ENCODE results near the gene PIP5K1A.

The PIP5K1A gene

DNA sequence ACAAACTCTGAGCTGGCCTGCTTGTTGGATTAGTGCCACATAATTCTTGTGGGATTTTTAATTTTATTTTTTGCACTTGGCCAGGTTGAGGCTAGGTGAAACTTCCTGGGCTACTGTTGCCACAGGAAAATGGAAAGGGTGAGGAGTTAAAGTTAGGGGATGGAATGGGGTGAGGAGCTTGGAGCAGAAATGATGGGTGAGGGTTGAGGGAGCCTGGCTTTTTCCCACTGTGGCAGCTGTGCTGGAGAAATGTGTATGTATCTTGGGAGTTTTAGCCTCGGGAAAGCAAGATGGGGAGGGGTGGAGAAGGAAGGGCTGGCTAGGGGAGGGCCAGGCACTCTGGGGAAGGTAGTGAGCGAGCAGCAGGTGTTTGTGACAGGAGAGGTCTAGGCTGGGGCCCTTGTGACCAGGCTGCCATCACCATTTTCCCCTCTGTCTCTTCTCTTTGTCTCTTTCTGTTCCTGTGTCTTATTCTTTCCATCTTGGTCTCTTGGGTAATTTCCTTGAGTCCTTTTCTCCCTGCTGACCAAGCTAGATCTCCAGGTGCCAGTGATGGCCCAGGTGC lies 85.7 kb downstream of the PIP5K1A start:
- H3K4me3 ChIP-seq (ENCODE audit: low read length), result no peak overlapping the region
- H3K4me1 ChIP-seq (ENCODE audit: control insufficient read depth, insufficient read depth, low read length), result peaks cover 10% of the 10 kb centered on the region
- DNase-seq (ENCODE audit: low read depth), result no peak
- H3K9me3 ChIP-seq (ENCODE audit: control insufficient read depth, low read length), result no peaks in the 10 kb centered on the region
- peak overlapping the region; percentile 93 for H3K9ac ChIP-seq (ENCODE audit: low read length)
- H3K27me3 ChIP-seq (replicated peaks; ENCODE audit: control insufficient read depth, insufficient read depth, low read length), result no peaks in the 10 kb centered on the region
- H3K36me3 ChIP-seq (ENCODE audit: control insufficient read depth, insufficient read depth, low read length, severe bottlenecking), result peaks cover 35% of the 10 kb centered on the region

DNA sequence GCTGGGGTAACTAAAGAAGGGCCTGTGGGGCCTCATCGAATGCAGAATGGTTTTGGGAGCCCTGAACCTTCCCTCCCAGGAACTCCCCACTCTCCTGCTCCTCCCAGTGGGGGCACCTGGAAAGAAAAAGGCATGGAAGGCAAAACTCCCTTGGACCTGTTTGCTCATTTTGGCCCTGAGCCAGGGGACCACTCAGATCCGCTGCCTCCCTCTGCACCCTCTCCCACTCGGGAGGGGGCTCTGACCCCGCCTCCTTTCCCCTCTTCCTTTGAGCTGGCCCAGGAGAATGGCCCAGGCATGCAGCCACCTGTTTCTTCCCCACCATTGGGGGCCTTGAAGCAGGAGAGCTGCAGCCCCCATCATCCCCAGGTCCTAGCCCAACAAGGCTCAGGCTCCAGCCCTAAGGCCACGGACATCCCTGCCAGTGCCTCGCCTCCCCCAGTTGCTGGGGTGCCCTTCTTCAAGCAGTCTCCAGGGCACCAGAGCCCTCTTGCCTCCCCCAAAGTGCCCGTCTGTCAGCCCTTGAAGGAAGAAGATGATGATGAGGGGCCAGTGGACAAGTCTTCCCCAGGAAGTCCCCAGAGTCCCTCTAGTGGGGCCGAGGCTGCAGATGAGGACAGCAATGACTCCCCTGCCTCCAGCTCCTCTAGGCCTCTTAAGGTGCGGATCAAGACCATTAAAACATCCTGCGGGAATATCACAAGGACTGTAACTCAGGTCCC lies 88.4 kb downstream of the PIP5K1A start:
- Histone ChIP-seq H3K9ac (ENCODE audit: low read length) (no peak overlapping the region), H3K27me3 (replicated peaks; ENCODE audit: control insufficient read depth, insufficient read depth, low read length) (no peaks in the 10 kb centered on the region), H3K4me1 (ENCODE audit: control insufficient read depth, insufficient read depth, low read length) (peaks cover 6% of the 10 kb centered on the region), H3K36me3 (ENCODE audit: control insufficient read depth, insufficient read depth, low read length, severe bottlenecking) (peaks cover 58% of the 10 kb centered on the region), H3K4me3 (ENCODE audit: low read length) (no peak overlapping the region), H3K9me3 (ENCODE audit: control insufficient read depth, low read length) (no peaks in the 10 kb centered on the region)
- no peak for DNase-seq (ENCODE audit: low read depth)

DNA sequence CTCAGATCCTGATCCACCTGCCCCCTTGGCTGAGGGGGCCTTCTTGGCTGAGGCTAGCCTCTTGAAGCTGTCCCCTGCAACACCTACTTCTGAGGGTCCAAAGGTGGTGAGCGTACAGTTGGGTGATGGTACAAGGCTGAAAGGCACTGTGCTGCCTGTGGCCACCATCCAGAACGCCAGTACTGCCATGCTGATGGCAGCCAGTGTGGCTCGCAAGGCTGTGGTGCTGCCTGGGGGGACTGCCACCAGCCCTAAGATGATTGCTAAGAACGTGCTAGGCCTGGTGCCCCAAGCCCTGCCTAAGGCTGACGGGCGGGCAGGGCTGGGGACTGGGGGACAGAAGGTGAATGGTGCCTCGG lies 89.0 kb downstream of the PIP5K1A start:
- no peak for DNase-seq (ENCODE audit: low read depth)

DNA sequence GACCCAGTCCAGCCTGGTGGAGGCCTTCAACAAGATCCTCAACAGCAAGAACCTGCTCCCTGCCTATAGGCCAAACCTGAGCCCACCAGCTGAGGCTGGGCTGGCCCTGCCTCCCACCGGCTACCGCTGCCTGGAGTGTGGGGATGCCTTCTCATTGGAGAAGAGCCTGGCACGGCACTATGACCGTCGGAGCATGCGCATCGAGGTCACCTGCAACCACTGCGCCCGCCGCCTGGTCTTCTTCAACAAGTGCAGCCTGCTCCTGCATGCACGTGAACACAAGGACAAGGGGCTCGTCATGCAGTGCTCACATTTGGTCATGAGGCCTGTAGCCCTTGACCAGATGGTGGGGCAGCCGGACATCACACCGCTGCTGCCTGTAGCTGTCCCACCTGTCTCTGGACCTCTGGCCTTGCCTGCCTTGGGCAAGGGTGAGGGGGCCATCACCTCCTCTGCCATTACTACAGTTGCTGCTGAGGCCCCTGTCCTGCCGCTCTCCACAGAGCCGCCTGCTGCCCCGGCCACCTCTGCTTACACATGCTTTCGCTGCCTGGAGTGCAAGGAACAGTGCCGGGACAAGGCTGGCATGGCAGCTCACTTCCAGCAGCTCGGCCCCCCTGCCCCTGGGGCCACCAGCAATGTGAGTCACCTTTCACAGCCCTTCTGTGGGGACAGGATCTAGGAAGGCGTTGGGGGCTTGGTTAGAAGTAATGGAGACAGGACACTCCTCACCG lies 89.6 kb downstream of the PIP5K1A start:
- H3K36me3 ChIP-seq (ENCODE audit: control insufficient read depth, insufficient read depth, low read length, severe bottlenecking), result peaks cover 70% of the 10 kb centered on the region
- no peak for DNase-seq (ENCODE audit: low read depth)
- no peak overlapping the region for H3K9ac ChIP-seq (ENCODE audit: low read length)
- H3K27me3 ChIP-seq (replicated peaks; ENCODE audit: control insufficient read depth, insufficient read depth, low read length), result no peaks in the 10 kb centered on the region
- no peak overlapping the region for H3K4me3 ChIP-seq (ENCODE audit: low read length)
- H3K4me1 ChIP-seq (ENCODE audit: control insufficient read depth, insufficient read depth, low read length), result peaks cover 6% of the 10 kb centered on the region
- no peaks in the 10 kb centered on the region for H3K9me3 ChIP-seq (ENCODE audit: control insufficient read depth, low read length)

More for the DNA sequence above, 89.0 kb downstream of the PIP5K1A start:
- H3K9me3 ChIP-seq (ENCODE audit: control insufficient read depth, low read length), result no peaks in the 10 kb centered on the region
- H3K4me3 ChIP-seq (ENCODE audit: low read length), result no peak overlapping the region
- H3K9ac ChIP-seq (ENCODE audit: low read length), result no peak overlapping the region
- peaks cover 64% of the 10 kb centered on the region for H3K36me3 ChIP-seq (ENCODE audit: control insufficient read depth, insufficient read depth, low read length, severe bottlenecking)
- H3K4me1 ChIP-seq (ENCODE audit: control insufficient read depth, insufficient read depth, low read length), result peaks cover 6% of the 10 kb centered on the region
- H3K27me3 ChIP-seq (replicated peaks; ENCODE audit: control insufficient read depth, insufficient read depth, low read length), result no peaks in the 10 kb centered on the region

DNA sequence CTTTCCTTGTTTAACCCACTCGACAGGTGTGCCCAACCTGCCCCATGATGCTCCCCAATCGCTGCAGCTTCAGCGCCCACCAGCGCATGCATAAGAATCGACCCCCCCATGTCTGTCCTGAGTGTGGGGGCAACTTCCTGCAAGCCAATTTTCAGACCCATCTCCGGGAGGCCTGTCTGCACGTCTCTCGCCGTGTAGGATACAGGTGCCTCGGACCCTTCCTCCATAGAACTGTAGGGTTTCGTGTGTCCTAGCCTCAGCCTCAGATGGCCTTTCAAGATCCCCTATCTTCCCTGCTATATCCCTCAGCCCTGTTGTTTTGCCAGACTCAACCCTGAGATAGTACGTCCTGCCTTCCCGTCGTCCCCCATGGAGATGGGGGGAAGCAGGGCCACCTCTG lies 90.2 kb downstream of the PIP5K1A start:
- Histone ChIP-seq H3K4me1 (ENCODE audit: control insufficient read depth, insufficient read depth, low read length) (peaks cover 5% of the 10 kb centered on the region), H3K36me3 (ENCODE audit: control insufficient read depth, insufficient read depth, low read length, severe bottlenecking) (peaks cover 75% of the 10 kb centered on the region), H3K9me3 (ENCODE audit: control insufficient read depth, low read length) (no peaks in the 10 kb centered on the region), H3K27me3 (replicated peaks; ENCODE audit: control insufficient read depth, insufficient read depth, low read length) (no peaks in the 10 kb centered on the region), H3K4me3 (ENCODE audit: low read length) (no peak overlapping the region), H3K9ac (ENCODE audit: low read length) (no peak overlapping the region)
- DNase-seq (ENCODE audit: low read depth), result no peak

DNA sequence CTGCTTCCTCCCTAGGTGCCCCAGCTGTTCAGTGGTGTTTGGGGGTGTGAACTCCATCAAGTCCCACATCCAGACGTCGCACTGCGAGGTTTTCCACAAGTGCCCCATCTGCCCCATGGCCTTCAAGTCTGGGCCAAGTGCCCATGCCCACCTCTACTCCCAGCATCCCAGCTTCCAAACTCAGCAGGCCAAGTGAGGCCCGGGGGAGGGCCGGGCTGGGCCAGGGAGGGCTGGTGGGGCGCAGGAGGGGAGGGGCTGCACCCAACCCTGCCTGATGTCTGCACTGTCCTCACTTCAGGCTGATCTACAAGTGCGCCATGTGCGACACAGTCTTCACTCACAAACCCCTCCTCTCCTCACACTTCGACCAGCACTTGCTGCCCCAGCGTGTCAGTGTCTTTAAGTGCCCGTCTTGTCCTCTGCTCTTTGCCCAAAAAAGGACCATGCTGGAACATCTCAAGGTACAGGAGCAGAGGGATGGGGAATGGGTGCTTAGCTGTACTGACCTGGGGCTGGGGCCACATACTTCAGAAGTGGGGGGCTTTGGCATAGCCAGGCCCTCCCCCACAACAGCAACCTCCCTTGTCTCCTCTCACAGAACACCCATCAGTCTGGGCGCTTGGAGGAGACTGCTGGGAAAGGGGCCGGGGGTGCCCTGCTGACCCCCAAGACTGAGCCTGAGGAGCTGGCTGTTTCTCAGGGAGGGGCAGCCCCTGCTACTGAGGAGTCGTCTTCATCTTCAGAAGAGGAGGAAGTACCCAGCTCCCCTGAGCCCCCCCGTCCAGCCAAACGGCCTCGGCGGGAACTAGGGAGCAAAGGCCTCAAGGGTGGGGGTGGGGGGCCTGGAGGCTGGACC lies 91.0 kb downstream of the PIP5K1A start:
- no peak for DNase-seq (ENCODE audit: low read depth)

DNA sequence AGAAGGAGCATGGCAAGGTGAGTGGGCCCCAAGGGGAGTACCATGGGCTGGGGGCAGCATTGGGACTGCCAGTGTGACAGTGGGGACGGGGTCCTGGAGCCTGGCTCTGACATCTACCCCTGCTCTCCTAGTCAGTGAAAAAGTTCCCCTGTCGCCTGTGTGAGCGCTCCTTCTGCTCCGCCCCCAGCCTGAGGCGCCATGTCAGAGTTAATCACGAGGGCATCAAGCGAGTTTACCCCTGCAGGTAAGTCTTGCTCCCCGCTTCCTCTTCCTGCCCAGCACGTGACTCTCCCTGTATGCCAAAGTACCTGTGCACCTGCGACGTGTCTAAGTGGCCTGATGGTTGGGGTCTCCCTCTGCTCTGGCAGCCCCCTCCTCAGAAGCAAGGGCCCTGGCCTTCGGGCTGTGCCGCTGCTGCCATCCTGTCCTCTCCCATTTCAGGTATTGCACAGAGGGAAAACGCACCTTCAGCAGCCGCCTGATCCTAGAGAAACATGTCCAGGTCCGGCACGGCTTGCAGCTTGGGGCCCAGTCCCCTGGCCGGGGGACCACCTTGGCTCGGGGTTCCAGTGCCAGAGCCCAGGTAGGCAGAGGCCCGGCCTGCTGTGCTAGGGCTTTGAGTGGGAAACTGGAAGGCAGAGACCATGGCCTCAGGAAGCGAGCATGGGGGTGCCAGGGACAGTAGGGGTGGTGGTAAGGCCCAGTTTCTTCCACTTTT lies 91.8 kb downstream of the PIP5K1A start:
- H3K4me3 ChIP-seq (ENCODE audit: low read length), result no peak overlapping the region
- H3K27me3 ChIP-seq (replicated peaks; ENCODE audit: control insufficient read depth, insufficient read depth, low read length), result no peaks in the 10 kb centered on the region
- H3K9ac ChIP-seq (ENCODE audit: low read length), result no peak overlapping the region
- H3K9me3 ChIP-seq (ENCODE audit: control insufficient read depth, low read length), result no peaks in the 10 kb centered on the region
- no peak for DNase-seq (ENCODE audit: low read depth)
- no peaks in the 10 kb centered on the region for H3K4me1 ChIP-seq (ENCODE audit: control insufficient read depth, insufficient read depth, low read length)
- peaks cover 92% of the 10 kb centered on the region for H3K36me3 ChIP-seq (ENCODE audit: control insufficient read depth, insufficient read depth, low read length, severe bottlenecking)

More for the DNA sequence above, 91.0 kb downstream of the PIP5K1A start:
- H3K9me3 ChIP-seq (ENCODE audit: control insufficient read depth, low read length), result no peaks in the 10 kb centered on the region
- H3K27me3 ChIP-seq (replicated peaks; ENCODE audit: control insufficient read depth, insufficient read depth, low read length), result no peaks in the 10 kb centered on the region
- peaks cover 83% of the 10 kb centered on the region for H3K36me3 ChIP-seq (ENCODE audit: control insufficient read depth, insufficient read depth, low read length, severe bottlenecking)
- no peak overlapping the region for H3K4me3 ChIP-seq (ENCODE audit: low read length)
- H3K9ac ChIP-seq (ENCODE audit: low read length), result no peak overlapping the region
- no peaks in the 10 kb centered on the region for H3K4me1 ChIP-seq (ENCODE audit: control insufficient read depth, insufficient read depth, low read length)

DNA sequence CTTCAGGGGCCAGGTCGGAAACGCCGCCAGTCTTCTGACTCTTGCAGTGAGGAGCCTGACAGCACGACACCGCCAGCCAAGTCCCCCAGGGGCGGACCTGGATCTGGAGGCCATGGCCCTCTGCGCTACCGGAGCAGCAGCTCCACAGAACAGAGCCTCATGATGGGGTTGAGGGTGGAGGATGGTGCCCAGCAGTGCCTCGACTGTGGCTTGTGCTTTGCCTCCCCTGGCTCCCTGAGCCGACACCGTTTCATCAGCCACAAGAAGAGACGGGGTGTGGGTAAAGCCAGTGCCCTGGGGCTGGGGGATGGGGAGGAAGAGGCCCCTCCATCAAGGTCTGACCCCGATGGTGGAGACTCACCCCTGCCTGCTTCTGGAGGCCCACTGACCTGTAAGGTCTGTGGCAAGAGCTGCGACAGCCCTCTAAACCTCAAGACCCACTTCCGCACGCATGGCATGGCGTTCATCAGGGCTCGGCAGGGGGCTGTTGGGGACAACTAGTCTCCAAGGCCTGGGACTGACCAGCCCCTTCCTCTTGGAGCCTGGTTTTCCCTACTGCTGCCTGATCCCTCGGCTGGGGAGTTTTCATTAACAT lies 92.5 kb downstream of the PIP5K1A start:
- H3K9me3 ChIP-seq (ENCODE audit: control insufficient read depth, low read length), result no peaks in the 10 kb centered on the region
- no peaks in the 10 kb centered on the region for H3K4me1 ChIP-seq (ENCODE audit: control insufficient read depth, insufficient read depth, low read length)
- DNase-seq (ENCODE audit: low read depth), result no peak
- H3K27me3 ChIP-seq (replicated peaks; ENCODE audit: control insufficient read depth, insufficient read depth, low read length), result no peaks in the 10 kb centered on the region
- H3K36me3 ChIP-seq (ENCODE audit: control insufficient read depth, insufficient read depth, low read length, severe bottlenecking), result peaks cover 95% of the 10 kb centered on the region
- H3K4me3 ChIP-seq (ENCODE audit: low read length), result no peak overlapping the region
- no peak overlapping the region for H3K9ac ChIP-seq (ENCODE audit: low read length)

DNA sequence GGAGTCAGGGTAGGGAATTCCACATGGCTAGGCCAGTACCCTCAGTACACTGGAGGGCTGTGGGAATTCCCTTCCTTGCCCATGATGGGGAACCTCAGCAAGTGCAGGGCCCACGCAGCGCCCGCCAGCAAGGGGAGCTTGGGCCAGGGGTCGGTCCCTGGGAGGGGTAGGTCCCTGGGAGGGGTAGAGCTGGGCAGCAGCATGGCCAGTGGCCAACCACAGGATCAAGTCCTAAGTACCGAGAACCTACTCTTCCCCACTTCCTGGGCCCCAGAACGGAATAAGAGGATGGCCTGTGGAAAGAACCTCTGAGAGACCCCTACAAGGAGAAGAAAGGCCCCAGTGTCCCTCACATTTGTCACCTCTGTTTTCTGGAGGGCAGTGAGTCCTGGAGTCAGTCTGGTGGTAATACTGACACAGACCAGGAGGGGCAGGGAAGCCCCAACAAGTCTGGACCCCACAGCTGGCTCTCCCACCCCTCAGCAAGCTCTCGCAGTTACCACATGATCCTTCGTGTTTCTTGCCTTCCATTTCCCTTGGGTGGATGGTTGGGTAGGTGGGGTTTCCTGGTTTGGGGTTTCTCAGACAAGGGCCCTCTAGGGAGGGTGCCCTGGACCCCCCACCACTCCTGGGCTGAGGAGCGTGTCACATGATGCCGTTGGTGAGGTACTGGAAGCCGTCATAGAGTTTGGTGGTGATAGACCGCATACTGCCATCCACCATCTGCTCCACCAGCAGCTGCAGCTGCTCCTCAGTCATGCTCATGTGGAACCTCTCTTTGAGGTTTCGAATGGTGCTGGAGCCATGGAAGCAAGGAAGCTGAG lies 94.1 kb downstream of the PIP5K1A start:
- Histone ChIP-seq H3K36me3 (ENCODE audit: control insufficient read depth, insufficient read depth, low read length, severe bottlenecking) (peaks cover 94% of the 10 kb centered on the region), H3K4me3 (ENCODE audit: low read length) (no peak overlapping the region), H3K9ac (ENCODE audit: low read length) (no peak overlapping the region), H3K4me1 (ENCODE audit: control insufficient read depth, insufficient read depth, low read length) (no peaks in the 10 kb centered on the region), H3K9me3 (ENCODE audit: control insufficient read depth, low read length) (no peaks in the 10 kb centered on the region), H3K27me3 (replicated peaks; ENCODE audit: control insufficient read depth, insufficient read depth, low read length) (no peaks in the 10 kb centered on the region)
- DNase-seq (ENCODE audit: low read depth), result no peak

DNA sequence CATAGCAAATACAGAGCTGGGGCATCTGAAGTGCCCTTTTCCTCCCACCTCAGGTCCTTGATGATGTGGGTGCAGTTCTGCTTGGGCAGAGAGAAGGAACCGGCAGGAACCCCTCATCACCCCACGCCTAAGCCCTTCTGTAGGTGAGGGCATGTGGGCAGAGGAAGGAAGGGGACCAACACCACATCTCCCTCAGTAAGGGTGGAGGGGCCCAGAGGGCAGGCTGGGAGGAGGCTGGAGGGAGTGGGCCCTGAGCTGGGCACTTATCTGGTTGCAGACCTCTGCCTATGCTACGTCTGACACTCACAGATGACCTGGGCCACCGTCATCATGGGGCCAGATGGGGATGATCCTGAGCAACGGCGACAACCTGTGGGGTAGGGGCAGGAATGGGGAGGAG lies 94.7 kb downstream of the PIP5K1A start:
- Histone ChIP-seq H3K9me3 (ENCODE audit: control insufficient read depth, low read length) (no peaks in the 10 kb centered on the region), H3K4me3 (ENCODE audit: low read length) (no peak overlapping the region), H3K4me1 (ENCODE audit: control insufficient read depth, insufficient read depth, low read length) (no peaks in the 10 kb centered on the region), H3K36me3 (ENCODE audit: control insufficient read depth, insufficient read depth, low read length, severe bottlenecking) (peaks cover 94% of the 10 kb centered on the region), H3K27me3 (replicated peaks; ENCODE audit: control insufficient read depth, insufficient read depth, low read length) (no peaks in the 10 kb centered on the region), H3K9ac (ENCODE audit: low read length) (no peak overlapping the region)
- DNase-seq (ENCODE audit: low read depth), result no peak

Measured in adipocyte (in vitro differentiated cells).